Smooth muscle cell of the brain vasculature (primary cell): ENCODE results near the gene CCN5.

Experiments
- DNase-seq: peaks from one replicate; pipeline ENCODE4 v3.0.0-alpha.2; 2012; ENCODE audit warnings: low read depth, low spot score

Gene CCN5

GRCh38 chr20:44736170-44737021, 21.2 kb downstream of the CCN5 start:
- peak; percentile 61 for DNase-seq

GRCh38 chr20:44737116-44737515, 21.9 kb downstream of the CCN5 start:
- no peak for DNase-seq

- DNase-seq, result no peak
Measured at GRCh38 chr20:44738813-44739477, 23.8 kb downstream of the CCN5 start.

DNA sequence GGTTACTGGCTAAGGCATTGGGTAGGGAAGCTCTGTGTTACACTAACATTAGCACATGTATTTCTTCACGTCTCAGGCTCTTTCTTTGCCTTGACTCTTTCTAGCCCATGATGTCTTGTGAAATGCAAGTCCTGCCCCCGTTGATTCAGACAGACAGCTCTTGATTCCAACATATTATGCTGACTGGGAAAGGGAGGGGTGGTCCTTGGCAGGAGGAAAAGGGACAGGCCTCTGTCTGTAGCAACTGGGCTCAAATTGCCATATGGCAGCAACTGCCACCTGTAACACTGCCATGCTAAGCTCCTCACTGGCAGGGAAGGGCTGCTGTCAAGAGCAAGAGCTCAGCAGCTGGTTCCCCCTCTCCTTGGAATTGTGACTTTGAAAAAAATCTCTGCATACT, 24.8 kb downstream of the CCN5 start:
- no peak for DNase-seq

DNA sequence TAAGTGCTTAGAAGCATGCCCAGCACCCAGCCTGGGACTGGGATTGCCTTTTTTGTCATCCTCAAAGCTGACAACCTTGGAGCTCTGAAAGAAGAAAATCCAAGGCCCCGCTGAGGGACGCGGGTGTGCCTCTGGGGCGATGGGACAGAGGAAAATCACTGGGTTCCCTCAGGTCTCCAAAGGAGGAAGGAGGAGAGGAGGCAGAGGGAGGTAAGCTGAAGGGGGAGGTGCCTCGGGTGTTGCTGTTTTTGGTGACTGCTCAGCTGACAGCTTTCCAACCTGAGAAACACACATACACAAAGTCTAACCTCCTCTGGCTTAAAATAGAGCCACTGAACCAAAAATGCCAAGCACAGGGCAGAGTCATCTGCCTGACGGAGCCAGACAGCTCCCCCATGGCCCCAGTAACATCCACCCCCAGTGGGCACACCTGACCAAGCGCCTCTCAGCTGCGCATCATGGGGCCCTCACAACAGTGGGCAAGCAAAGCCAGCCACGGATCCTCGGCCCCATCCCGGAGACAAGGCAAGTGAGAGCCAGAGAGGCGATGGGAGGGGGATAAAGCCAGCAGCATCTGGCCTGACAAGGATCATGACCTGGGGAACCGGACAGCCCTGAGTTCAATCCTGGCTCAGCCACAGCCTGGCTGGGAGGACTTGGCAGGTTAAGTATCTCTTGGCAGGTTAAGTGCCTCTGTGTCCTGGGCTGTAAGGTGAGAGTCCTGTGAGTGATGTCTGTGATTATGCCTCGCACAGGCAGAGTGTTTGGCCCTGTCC, 27.3 kb downstream of the CCN5 start:
- no peak for DNase-seq

DNA sequence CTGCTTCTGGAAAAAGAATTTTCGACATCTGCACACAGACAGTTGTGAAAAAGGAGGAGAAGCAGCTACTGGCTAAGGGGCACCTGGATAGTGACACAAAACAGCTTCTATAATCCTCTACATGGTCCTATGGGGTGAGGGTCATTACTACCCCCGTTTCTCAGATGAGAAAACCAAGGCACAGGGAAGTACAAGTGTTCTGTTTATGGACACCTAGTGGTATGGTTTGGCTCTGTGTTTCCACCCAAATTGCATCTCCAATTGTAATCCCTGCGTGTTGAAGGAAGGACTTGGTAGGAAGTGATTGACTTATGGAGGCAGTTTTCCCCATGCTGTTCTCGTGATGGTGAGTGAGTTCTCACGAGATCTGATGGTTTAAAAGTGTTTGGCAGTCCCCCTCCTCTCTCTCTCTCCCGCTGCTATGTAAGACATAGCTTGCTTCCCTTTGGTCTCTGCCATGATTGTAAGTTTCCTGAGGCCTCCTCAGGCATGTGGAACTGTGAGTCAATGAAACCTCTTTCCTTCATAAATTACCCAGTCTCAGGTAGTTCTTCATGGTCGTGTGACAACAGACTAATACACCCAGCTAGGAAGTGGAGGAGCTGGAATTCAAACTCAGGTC, 28.0 kb downstream of the CCN5 start:
- DNase-seq, result no peak

- DNase-seq, result no peak
Measured at GRCh38 chr20:44743916-44744655, 28.9 kb downstream of the CCN5 start.

DNA sequence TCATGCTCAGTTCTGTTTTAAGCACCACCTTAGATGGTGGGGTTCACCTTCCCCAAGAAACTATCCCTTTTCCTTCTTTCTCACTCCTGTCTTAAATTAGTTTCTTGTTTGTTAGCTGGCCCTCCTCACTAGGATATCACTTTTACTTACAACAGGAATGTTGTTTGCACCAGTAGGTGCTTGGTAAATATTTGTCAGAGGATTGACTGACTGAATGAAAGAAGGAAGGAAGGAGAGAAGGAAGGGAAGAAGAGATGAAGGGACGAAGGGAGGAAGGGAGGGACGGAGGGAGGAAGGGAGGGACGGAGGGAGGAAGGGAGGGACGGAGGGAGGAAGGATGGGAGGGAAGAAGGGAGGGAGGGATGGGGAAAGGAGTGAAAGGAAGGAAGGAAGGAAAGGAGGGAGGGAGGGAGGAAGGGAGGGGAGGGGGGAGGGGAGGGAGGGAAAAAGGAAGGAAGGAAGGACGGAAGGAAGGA, 30.0 kb downstream of the CCN5 start:
- DNase-seq, result no peak

GRCh38 chr20:44745598-44746366, 30.6 kb downstream of the CCN5 start, which contains the start of gene KCNK15:
TSS of gene KCNK15 (plus strand) at chr20:44745865. CDS start at chr20:44745911, 46 bp downstream.
- no peak for DNase-seq

GRCh38 chr20:44746367-44747165, 31.4 kb downstream of the CCN5 start:
- DNase-seq, result no peak

DNA sequence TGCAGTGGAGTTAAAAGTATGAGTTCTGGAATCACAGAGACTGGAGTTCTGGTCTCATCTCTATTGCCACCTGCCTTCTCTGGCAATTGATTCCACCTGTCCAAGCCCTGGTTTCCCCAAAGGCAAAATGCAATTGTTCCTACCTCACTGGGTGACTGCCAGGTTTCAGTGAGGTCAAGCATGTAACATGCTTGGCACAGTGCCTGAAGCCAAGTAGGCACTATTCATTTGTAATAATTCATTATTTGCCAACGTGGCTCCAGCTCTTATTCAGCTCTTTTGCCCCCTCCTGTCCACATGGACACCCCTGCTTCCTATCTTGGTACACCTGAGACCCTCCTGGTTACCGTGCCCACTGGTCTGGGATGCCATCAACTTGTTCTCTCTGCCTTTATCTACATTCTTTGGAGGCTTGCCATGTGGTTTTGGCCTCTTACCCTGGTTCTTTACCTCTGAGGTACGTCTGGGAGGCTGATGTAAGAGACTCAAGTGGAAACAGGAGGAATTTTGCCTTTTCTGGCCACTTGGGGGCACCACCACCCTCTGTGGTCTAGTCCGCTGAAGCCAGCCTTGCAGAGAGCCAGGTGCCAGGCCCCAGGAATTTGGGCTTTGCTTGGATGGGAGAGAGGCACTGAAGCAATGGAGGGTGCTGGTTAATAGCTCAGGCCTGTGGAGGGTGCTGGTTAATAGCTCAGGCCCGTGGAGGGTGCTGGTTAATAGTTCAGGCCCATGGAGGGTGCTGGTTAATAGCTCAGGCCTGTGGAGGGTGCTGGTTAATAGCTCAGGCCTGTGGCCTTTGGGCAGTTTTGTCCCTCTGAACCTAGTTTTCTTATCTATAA, 32.2 kb downstream of the CCN5 start:
- DNase-seq, result no peak

DNA sequence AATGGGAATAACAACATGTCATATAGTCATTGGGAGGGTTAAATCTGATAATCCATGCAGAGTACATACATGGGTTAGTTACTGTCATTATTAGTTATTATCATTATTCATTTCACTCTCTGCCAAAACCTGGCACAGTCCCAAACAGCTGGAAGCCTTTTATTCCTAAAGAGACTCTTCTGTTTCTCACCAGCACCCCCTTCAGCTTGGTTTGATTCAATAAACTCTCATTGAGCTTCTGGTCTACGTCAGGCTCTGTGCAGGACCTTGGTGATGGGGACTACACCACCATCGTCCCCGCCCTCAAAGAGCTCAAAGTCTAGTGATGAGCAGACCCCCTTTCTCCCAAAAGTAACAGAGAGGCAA, 32.8 kb downstream of the CCN5 start:
- no peak for DNase-seq

- no peak for DNase-seq
Measured at GRCh38 chr20:44750081-44750805, 35.1 kb downstream of the CCN5 start.

GRCh38 chr20:44752099-44752931, 37.1 kb downstream of the CCN5 start:
- no peak for DNase-seq

DNA sequence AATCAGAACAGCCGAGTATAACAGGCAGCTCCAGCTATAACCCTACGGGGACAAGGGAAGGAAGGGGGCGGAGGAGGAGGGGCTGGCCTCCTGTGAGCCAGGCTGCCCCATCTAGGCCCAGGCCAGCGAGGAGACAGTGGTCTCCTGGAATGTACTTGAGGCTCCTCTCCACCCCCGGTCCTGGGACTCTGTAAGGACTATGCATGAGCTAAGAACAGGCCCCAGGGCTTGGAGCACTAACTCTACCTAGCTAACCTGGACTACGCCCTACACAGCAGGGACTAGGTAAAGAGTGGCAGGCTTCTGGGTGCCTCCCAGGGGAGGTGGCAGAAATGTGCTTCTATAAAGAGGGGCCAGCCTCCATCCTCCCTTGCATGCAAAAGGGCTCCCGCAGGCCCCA, 39.4 kb downstream of the CCN5 start:
- no peak for DNase-seq

GRCh38 chr20:44756011-44756688, 41.0 kb downstream of the CCN5 start:
- DNase-seq, result no peak
